ENCODE data around the gene CYP1A2.

The CYP1A2 gene

GRCh38 chr15:74787251-74788041, 38.8 kb downstream of the CYP1A2 start:
- TF ChIP-seq POLR2AphosphoS5 (IDR thresholded peaks at IDR 0.05; ENCODE audit: low read depth, low read length): no peak
- peak; percentile 38; the same call in 1 of the 2 replicates for TF ChIP-seq TAF1 (IDR thresholded peaks at IDR 0.05; ENCODE audit: low read depth, low read length)
- no peak for TF ChIP-seq POLR2A (IDR thresholded peaks at IDR 0.05; ENCODE audit: low read depth, low read length)
- peak; percentile 81; the same call in 1 of the 2 replicates for TF ChIP-seq POU2F2 (IDR thresholded peaks at IDR 0.05; ENCODE audit: low read depth, low read length)
- peak; percentile 97 for TF ChIP-seq SPI1 (IDR thresholded peaks at IDR 0.05; ENCODE audit: low read depth, low read length)
- TF ChIP-seq PAX5 (IDR thresholded peaks at IDR 0.05; ENCODE audit: insufficient read depth, low read length, severe bottlenecking): peak; percentile 35
- DNase-seq (ENCODE audit: insufficient read length, low spot score) (peak; percentile 70), FAIRE-seq (peak; percentile 98)

- FAIRE-seq (no peak), DNase-seq (ENCODE audit: insufficient read length, low spot score) (no peak)
- TF ChIP-seq POLR2AphosphoS5 (IDR thresholded peaks at IDR 0.05; ENCODE audit: low read depth, low read length) (no peak; the same call in none of the 2 replicates), POLR2A (IDR thresholded peaks at IDR 0.05; ENCODE audit: low read depth, low read length) (no peak), PAX5 (IDR thresholded peaks at IDR 0.05; ENCODE audit: insufficient read depth, low read length, severe bottlenecking) (no peak), TAF1 (IDR thresholded peaks at IDR 0.05; ENCODE audit: low read depth, low read length) (no peak; the same call in 1 of the 2 replicates), POU2F2 (IDR thresholded peaks at IDR 0.05; ENCODE audit: low read depth, low read length) (no peak)
These were observed 39.5 kb downstream of the CYP1A2 start for GRCh38 chr15:74788042-74788682.

DNA sequence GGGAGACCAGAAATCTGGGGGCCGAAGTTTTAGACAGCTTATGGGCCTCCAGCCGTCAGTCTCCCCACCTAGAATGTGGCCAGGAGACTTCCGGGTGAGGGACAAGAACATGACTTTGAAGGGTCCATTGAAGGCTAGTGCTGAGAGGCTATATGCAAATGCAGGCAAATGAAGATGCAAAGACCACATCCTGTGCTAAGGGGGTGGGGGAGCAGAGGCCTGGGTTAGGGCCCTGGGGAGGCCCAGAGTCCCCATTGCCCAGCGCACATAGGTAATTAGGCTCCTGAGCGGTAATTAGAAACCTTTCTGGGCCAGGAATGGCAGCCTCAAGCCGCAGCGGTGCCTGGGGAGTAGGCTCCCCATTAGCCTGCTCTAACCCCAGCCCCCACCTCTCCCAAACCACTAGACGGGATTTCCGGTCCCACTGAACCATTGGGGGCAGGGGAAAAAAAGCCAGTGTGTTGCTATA, 40.1 kb downstream of the CYP1A2 start:
- TF ChIP-seq TAF1 (IDR thresholded peaks at IDR 0.05; ENCODE audit: low read depth, low read length): peak; percentile 96
- TF ChIP-seq SPI1 (IDR thresholded peaks at IDR 0.05; ENCODE audit: low read depth, low read length): no peak
- no peak for TF ChIP-seq PAX5 (IDR thresholded peaks at IDR 0.05; ENCODE audit: insufficient read depth, low read length, severe bottlenecking)
- TF ChIP-seq POU2F2 (IDR thresholded peaks at IDR 0.05; ENCODE audit: low read depth, low read length): peak; percentile 100
- TF ChIP-seq POLR2A (IDR thresholded peaks at IDR 0.05; ENCODE audit: low read depth, low read length): peak; percentile 92
- TF ChIP-seq POLR2AphosphoS5 (IDR thresholded peaks at IDR 0.05; ENCODE audit: low read depth, low read length): peak; percentile 92
- FAIRE-seq (peak; percentile 90), DNase-seq (ENCODE audit: insufficient read length, low spot score) (no peak)

- DNase-seq (ENCODE audit: insufficient read length, low spot score) (no peak), FAIRE-seq (no peak)
- TF ChIP-seq POLR2A (IDR thresholded peaks at IDR 0.05; ENCODE audit: low read depth, low read length): peak; percentile 46; the same call in 1 of the 2 replicates
- peak; percentile 56 for TF ChIP-seq POLR2AphosphoS5 (IDR thresholded peaks at IDR 0.05; ENCODE audit: low read depth, low read length)
- TF ChIP-seq POU2F2 (IDR thresholded peaks at IDR 0.05; ENCODE audit: low read depth, low read length): no peak
These were observed 40.6 kb downstream of the CYP1A2 start for GRCh38 chr15:74789171-74789631.

DNA sequence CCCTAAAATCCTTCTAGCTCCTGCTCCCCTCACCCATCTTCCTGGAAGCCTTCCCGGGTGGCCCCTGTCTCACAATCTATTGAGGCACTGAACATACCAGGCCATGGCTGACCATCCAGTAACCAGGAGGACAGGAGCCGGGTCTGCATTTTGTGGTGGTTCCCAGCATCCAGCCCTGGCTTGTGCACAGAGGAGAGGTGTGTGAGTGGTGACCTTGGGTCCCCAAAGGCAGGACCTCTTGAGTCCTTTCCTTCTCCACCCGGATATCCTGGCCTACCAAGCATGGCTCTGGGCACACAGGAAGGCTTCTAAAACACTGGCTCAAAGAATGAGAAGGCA, 41.1 kb downstream of the CYP1A2 start:
- no peak; the same call in 1 of the 2 replicates for TF ChIP-seq POLR2A (IDR thresholded peaks at IDR 0.05; ENCODE audit: low read depth, low read length)
- no peak for TF ChIP-seq POLR2AphosphoS5 (IDR thresholded peaks at IDR 0.05; ENCODE audit: low read depth, low read length)
- TF ChIP-seq PAX5 (IDR thresholded peaks at IDR 0.05; ENCODE audit: insufficient read depth, low read length, severe bottlenecking): no peak
- no peak for TF ChIP-seq TAF1 (IDR thresholded peaks at IDR 0.05; ENCODE audit: low read depth, low read length)
- no peak for TF ChIP-seq POU2F2 (IDR thresholded peaks at IDR 0.05; ENCODE audit: low read depth, low read length)
- TF ChIP-seq SPI1 (IDR thresholded peaks at IDR 0.05; ENCODE audit: low read depth, low read length): no peak
- FAIRE-seq (no peak), DNase-seq (ENCODE audit: insufficient read length, low spot score) (no peak)

DNA sequence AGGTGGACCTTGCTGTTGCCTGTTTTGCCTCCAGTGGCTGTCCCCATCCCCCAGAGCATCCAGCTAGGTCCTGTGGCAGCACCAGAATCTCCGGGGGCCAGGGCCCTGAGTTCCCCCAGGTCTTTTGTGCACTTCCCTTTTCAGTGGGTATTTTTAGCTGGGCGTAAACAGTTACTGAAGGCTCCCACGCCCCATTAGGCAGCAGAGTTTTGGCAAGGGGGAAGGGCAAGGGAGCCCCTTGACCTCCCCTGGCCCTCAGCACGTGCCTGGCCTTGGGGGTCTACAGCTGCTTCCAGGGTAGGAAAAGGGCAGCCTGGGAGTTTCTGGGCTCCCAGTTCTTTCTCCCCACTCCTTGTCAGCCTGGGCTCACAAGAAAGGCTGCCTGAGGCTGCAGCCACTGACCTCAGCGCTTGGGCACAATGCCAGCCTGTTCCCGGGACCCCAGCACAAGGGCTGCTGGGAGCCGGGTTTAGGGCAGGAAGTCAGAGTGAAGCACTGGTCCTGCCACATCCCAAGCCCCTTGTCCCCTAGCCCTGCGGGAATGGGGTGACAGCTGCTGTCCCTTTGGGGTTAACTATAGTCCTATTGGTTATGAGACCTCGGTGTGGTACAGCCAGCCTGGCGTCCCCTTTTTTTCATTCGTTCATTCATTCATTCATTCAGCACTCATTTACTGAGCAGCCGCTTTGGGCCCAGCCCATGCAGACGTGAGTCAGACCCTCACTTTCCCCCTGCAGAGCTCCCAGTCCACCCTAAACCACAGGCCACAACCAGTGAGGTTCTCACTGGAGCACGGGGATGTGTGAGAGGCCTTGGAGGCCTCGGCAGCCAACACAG, 41.7 kb downstream of the CYP1A2 start:
- TF ChIP-seq POLR2AphosphoS5 (IDR thresholded peaks at IDR 0.05; ENCODE audit: low read depth, low read length): no peak; the same call in 1 of the 2 replicates
- peak; percentile 95 for TF ChIP-seq SPI1 (IDR thresholded peaks at IDR 0.05; ENCODE audit: low read depth, low read length)
- no peak for TF ChIP-seq TAF1 (IDR thresholded peaks at IDR 0.05; ENCODE audit: low read depth, low read length)
- peak; percentile 18 for TF ChIP-seq PAX5 (IDR thresholded peaks at IDR 0.05; ENCODE audit: insufficient read depth, low read length, severe bottlenecking)
- TF ChIP-seq POLR2A (IDR thresholded peaks at IDR 0.05; ENCODE audit: low read depth, low read length): no peak
- TF ChIP-seq POU2F2 (IDR thresholded peaks at IDR 0.05; ENCODE audit: low read depth, low read length): no peak
- no peak for FAIRE-seq
- DNase-seq (ENCODE audit: insufficient read length, low spot score): no peak

DNA sequence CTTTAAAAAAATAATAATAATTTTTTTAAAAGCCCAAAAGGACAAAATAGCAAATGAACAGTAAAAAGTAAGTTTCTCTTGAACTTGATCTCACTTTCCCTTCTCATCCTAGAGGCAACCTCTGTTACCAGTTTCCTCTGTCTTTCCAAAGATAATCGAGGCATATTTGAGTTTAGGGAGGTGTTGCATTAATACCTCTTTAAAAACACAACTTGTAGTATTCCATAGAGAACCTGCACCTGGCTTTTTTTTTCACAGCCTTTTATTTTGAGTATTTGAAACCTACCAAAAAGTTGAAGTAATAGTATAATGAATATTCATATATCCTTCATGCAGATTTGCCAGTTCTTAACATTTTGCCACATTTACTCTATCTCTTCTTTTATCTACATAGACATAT, 42.4 kb downstream of the CYP1A2 start:
- no peak for TF ChIP-seq POLR2A (IDR thresholded peaks at IDR 0.05; ENCODE audit: low read depth, low read length)
- TF ChIP-seq POLR2AphosphoS5 (IDR thresholded peaks at IDR 0.05; ENCODE audit: low read depth, low read length): no peak
- TF ChIP-seq PAX5 (IDR thresholded peaks at IDR 0.05; ENCODE audit: insufficient read depth, low read length, severe bottlenecking): no peak
- TF ChIP-seq TAF1 (IDR thresholded peaks at IDR 0.05; ENCODE audit: low read depth, low read length): no peak
- TF ChIP-seq SPI1 (IDR thresholded peaks at IDR 0.05; ENCODE audit: low read depth, low read length): no peak
- TF ChIP-seq POU2F2 (IDR thresholded peaks at IDR 0.05; ENCODE audit: low read depth, low read length): no peak
- DNase-seq (ENCODE audit: insufficient read length, low spot score) (no peak), FAIRE-seq (no peak)

DNA sequence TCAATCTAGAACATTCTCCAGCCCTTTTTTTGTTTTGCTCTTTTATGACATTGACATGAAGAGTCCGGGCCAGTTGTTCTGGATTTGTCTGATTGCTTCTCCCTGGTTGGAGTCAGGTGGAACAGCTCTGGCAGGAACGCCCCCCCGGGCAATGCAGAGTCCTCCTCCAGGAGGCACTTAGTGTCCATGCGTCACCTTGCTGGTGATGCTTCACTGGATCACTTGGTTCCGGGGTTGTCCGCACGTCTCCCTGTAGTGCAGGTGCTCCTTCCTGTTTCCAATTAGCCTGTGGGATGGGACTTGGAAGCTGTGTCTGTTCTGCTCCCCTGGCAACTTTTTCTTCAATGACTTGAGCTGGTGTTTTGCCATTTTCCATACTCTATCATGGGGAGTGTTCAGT, 43.0 kb downstream of the CYP1A2 start:
- no peak for FAIRE-seq
- no peak for TF ChIP-seq SPI1 (IDR thresholded peaks at IDR 0.05; ENCODE audit: low read depth, low read length)
- no peak for TF ChIP-seq POLR2AphosphoS5 (IDR thresholded peaks at IDR 0.05; ENCODE audit: low read depth, low read length)
- TF ChIP-seq PAX5 (IDR thresholded peaks at IDR 0.05; ENCODE audit: insufficient read depth, low read length, severe bottlenecking): no peak
- no peak for TF ChIP-seq POLR2A (IDR thresholded peaks at IDR 0.05; ENCODE audit: low read depth, low read length)
- no peak for TF ChIP-seq POU2F2 (IDR thresholded peaks at IDR 0.05; ENCODE audit: low read depth, low read length)
- TF ChIP-seq TAF1 (IDR thresholded peaks at IDR 0.05; ENCODE audit: low read depth, low read length): no peak
- DNase-seq (ENCODE audit: insufficient read length, low spot score): no peak
